Liver (tissue), 9 donors: ENCODE measurements around the gene OR10H5. TPM values are rescaled to one million over a fixed set of nuclear protein-coding genes. Genes with fewer than 3 reads are reported as not detected.
"Not testable (repeated sequence)": the region's sequence is repeated elsewhere in the genome, so short reads cannot be mapped to it uniquely, and the experiment has no call there.

ENCODE experiments used
- DNase-seq: peaks from one replicate; pipeline ENCODE4 v3.0.0-alpha.2; 2017; ENCODE audit warnings: low spot score
- H3K27ac ChIP-seq, 2 donors: one replicate each; pipeline ENCODE4 v1.7.0; 2013; ENCODE audit warnings: inconsistent platforms in 2 of 2, low read length in 2 of 2, control low read depth in 1 of 2, low read depth in 1 of 2, mild to moderate bottlenecking in 1 of 2
- H3K27me3 ChIP-seq, 4 donors: one replicate each; pipeline versions ENCODE4 v1.6.1 to v1.7.0; 2013; ENCODE audit warnings: low read length in 3 of 4, inconsistent platforms in 1 of 4, mild to moderate bottlenecking in 1 of 4, moderate library complexity in 1 of 4; ENCODE audit not compliant: control insufficient read depth in 4 of 4, insufficient read depth in 4 of 4
- H3K36me3 ChIP-seq, 4 donors: one replicate each; pipeline versions ENCODE4 v1.6.1 to v1.7.0; 2013; ENCODE audit warnings: low read length in 3 of 4, mild to moderate bottlenecking in 3 of 4, low read depth in 1 of 4, moderate library complexity in 1 of 4; ENCODE audit not compliant: control insufficient read depth in 4 of 4, insufficient read depth in 3 of 4
- H3K4me1 ChIP-seq, 4 donors: one replicate each; pipeline versions ENCODE4 v1.6.1 to v1.7.0; 2013; ENCODE audit warnings: low read length in 3 of 4, mild to moderate bottlenecking in 3 of 4, moderate library complexity in 1 of 4; ENCODE audit not compliant: control insufficient read depth in 4 of 4, insufficient read depth in 4 of 4
- H3K4me3 ChIP-seq, 3 donors: one replicate each; pipeline versions ENCODE4 v1.6.1 to v1.7.0; 2013; ENCODE audit warnings: low read length in 3 of 3, control low read depth in 1 of 3, low read depth in 1 of 3, mild to moderate bottlenecking in 1 of 3
- H3K9ac ChIP-seq, 2 donors: one replicate each; pipeline ENCODE4 v1.7.0; 2013; ENCODE audit warnings: low read length in 2 of 2, mild to moderate bottlenecking in 2 of 2, moderate library complexity in 2 of 2, control low read depth in 1 of 2, low read depth in 1 of 2
- H3K9me3 ChIP-seq, 4 donors: one replicate each; pipeline versions ENCODE4 v1.6.1 to v1.7.0; 2013; ENCODE audit warnings: low read length in 3 of 4; ENCODE audit not compliant: control insufficient read depth in 4 of 4
- EGR1 ChIP-seq, 2 donors: IDR thresholded peaks; 2 replicates each; pipeline ENCODE4 v1.6.1; 2016 to 2018; ENCODE audit warnings: antibody characterized with exemption in 2 of 2, low read depth in 2 of 2
- FOXA1 ChIP-seq: IDR thresholded peaks from 2 replicates; pipeline ENCODE4 v1.6.1; 2016; ENCODE audit warnings: antibody characterized with exemption
- GABPA ChIP-seq, 2 donors: IDR thresholded peaks in 1 of 2; conservative IDR thresholded peaks in 1 of 2; 2 replicates each; pipeline ENCODE4 v1.6.1; 2016; ENCODE audit warnings: antibody characterized with exemption in 2 of 2, mild to moderate bottlenecking in 1 of 2, moderate library complexity in 1 of 2
- HNF4A ChIP-seq, 2 donors: conservative IDR thresholded peaks; 2 replicates each; pipeline ENCODE4 v1.6.1; 2016; ENCODE audit warnings: antibody characterized with exemption in 2 of 2, mild to moderate bottlenecking in 2 of 2
- HNF4G ChIP-seq: IDR thresholded peaks from 2 replicates; pipeline ENCODE4 v1.6.1; 2016; ENCODE audit warnings: antibody characterized with exemption
- JUND ChIP-seq, 2 donors: IDR thresholded peaks; 2 replicates each; pipeline ENCODE4 v1.6.1; 2016; ENCODE audit warnings: antibody characterized with exemption in 2 of 2
- NR2F2 ChIP-seq: IDR thresholded peaks from 2 replicates; pipeline ENCODE4 v1.6.1; 2016; ENCODE audit warnings: antibody characterized with exemption
- RAD21 ChIP-seq, 2 donors: IDR thresholded peaks; 2 replicates each; pipeline ENCODE4 v1.6.1; 2016; ENCODE audit warnings: antibody characterized with exemption in 2 of 2, mild to moderate bottlenecking in 2 of 2
- REST ChIP-seq: IDR thresholded peaks from 2 replicates; pipeline ENCODE4 v1.6.1; 2016; ENCODE audit warnings: antibody characterized with exemption, mild to moderate bottlenecking
- RXRA ChIP-seq, 2 donors: IDR thresholded peaks; 2 replicates each; pipeline ENCODE4 v1.6.1; 2017 to 2018; ENCODE audit warnings: antibody characterized with exemption in 2 of 2, mild to moderate bottlenecking in 1 of 2
- SP1 ChIP-seq: IDR thresholded peaks from 2 replicates; pipeline ENCODE4 v1.6.1; 2018; ENCODE audit warnings: antibody characterized with exemption, mild to moderate bottlenecking
- TAF1 ChIP-seq: conservative IDR thresholded peaks from 2 replicates; pipeline ENCODE4 v1.6.1; 2016; ENCODE audit warnings: antibody characterized with exemption, mild to moderate bottlenecking
- YY1 ChIP-seq: IDR thresholded peaks from 2 replicates; pipeline ENCODE4 v1.6.1; 2016; ENCODE audit warnings: antibody characterized with exemption, mild to moderate bottlenecking
- WGBS: extraction: QIAGEN DNeasy Blood & Tissue Kit; methylation state at CpG from one replicate; pipeline ENCODE4 v1.1.7; 2013; 5-methylcytosine and 5-hydroxymethylcytosine counted together
- polyA plus RNA-seq, 2 donors: library from polyadenylated mRNA; stranded (reverse) in 1 of 2; unstranded in 1 of 2; fragments of 200-250 nt in 1 of 2; fragments of >200 nt in 1 of 2; fragmentation: Nextera tagmentation in 1 of 2; extraction: Ambion mirVana in 1 of 2; gene quantifications; one replicate each; pipeline versions ENCODE4 v1.2.1 to v1.2.3, GENCODE V29; 2013 to 2015
- total RNA-seq, 2 donors: library from RNA; depleted of rRNA; stranded (reverse); fragments of >200 nt; gene quantifications; one replicate each; pipeline ENCODE4 v1.2.3, GENCODE V29; 2014
- TF ChIP-seq, protein P1 (sequence below): IDR thresholded peaks from 2 replicates; pipeline ENCODE4 v1.6.1; 2016; ENCODE audit warnings: antibody characterized with exemption
- TF ChIP-seq, protein P2 (sequence below): IDR thresholded peaks from 2 replicates; pipeline ENCODE4 v1.6.1; 2016; ENCODE audit warnings: antibody characterized with exemption
- TF ChIP-seq, protein P3 (sequence below): fragments of 150-350 bp; IDR thresholded peaks from 2 replicates; pipeline ENCODE4 v1.5.1; 2017; ENCODE audit warnings: improper control_type of control experiment, low read depth, low read length; ENCODE audit not compliant: missing input control
- donor health status: healthy.
- donor health status: healthy.
- donor health status: healthy.
- donor health status: healthy.
- donor health status: healthy.

OR10H5 gene
- total and polyA plus RNA-seq, 4 donors = not detected

GRCh38 chr19:15769586-15769985, 17.9 kb upstream of the OR10H5 start:
- no peaks in the 10 kb centered on the region for H3K9me3 ChIP-seq
- no peak overlapping the region for H3K4me3 ChIP-seq
- TF ChIP-seq JUND (IDR thresholded peaks at IDR 0.05) = no peak
- peak; percentile 97 for TF ChIP-seq REST
- no peak for TF ChIP-seq YY1
- no peaks in the 10 kb centered on the region for H3K36me3 ChIP-seq
- H3K9ac ChIP-seq = no peak overlapping the region
- no peaks in the 10 kb centered on the region for H3K27me3 ChIP-seq
- 31% methylated on average over 6 of the region's 6 CpGs for WGBS
- H3K4me1 ChIP-seq = no peaks in the 10 kb centered on the region
- no peak for DNase-seq
- no peak overlapping the region for H3K27ac ChIP-seq

- not testable (repeated sequence) for H3K9ac ChIP-seq, H3K27me3 ChIP-seq, DNase-seq, H3K4me1 ChIP-seq, H3K4me3 ChIP-seq, H3K9me3 ChIP-seq, H3K36me3 ChIP-seq, H3K27ac ChIP-seq
- 67% methylated on average over 3 of the region's 3 CpGs for WGBS
Observed at GRCh38 chr19:15774159-15774558, 13.3 kb upstream of the OR10H5 start.

DNA sequence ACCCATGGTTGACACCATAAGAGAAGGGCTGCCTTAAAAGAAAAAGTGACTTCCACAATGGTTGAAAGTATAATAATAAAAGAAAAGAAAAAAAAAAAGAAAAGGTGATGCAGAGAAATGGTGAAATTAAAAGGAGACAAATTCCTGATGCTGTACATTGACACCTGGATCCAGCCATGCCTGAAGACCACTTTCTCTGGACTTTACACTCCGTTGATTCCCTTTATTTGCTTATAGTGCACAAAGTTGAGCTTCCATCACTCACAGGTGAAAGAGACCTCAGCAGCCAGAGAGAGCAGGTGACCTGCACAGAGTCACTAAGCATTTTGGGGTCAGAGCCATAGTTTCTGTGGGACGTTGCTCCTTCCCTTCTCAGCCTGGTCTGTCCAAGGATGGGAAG, 12.2 kb upstream of the OR10H5 start:
- TF ChIP-seq YY1 = no peak
- TF ChIP-seq HNF4G = no peak
- TF ChIP-seq, protein P1, sequence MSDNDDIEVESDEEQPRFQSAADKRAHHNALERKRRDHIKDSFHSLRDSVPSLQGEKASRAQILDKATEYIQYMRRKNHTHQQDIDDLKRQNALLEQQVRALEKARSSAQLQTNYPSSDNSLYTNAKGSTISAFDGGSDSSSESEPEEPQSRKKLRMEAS = no peak
- TF ChIP-seq TAF1 = no peak
- no peak for TF ChIP-seq NR2F2
- DNase-seq = no peak
- Histone ChIP-seq H3K27ac (no peak overlapping the region), H3K36me3 (no peaks in the 10 kb centered on the region), H3K9me3 (no peaks in the 10 kb centered on the region), H3K9ac (no peak overlapping the region), H3K27me3 (peaks cover 0 to 3% (median 0%) of the 10 kb centered on the region in 4 donors), H3K4me3 (no peak overlapping the region), H3K4me1 (peaks cover 0 to 9% (median 5%) of the 10 kb centered on the region in 4 donors)
- WGBS = 57% methylated on average over 2 of the region's 2 CpGs

- Histone ChIP-seq H3K27ac (no peak overlapping the region), H3K27me3 (peaks cover 0 to 3% (median 0%) of the 10 kb centered on the region in 4 donors), H3K36me3 (no peaks in the 10 kb centered on the region), H3K9me3 (no peaks in the 10 kb centered on the region), H3K9ac (no peak overlapping the region), H3K4me3 (no peak overlapping the region), H3K4me1 (peaks cover 0 to 11% (median 7%) of the 10 kb centered on the region in 4 donors)
- 89% methylated on average over 4 of the region's 4 CpGs for WGBS
- DNase-seq = no peak
- TF ChIP-seq YY1 (no peak), FOXA1 (no peak), TAF1 (no peak), HNF4A (conservative IDR thresholded peaks at IDR 0.05) (no peak), EGR1 (IDR thresholded peaks at IDR 0.05; ENCODE audit: low read depth in 2 of 2) (no peak), RAD21 (IDR thresholded peaks at IDR 0.05) (no peak), JUND (IDR thresholded peaks at IDR 0.05) (no peak), SP1 (no peak), HNF4G (no peak), GABPA (IDR thresholded peaks at IDR 0.05 in 1 of 2, conservative IDR thresholded peaks at IDR 0.05 in 1 of 2) (no peak), RXRA (IDR thresholded peaks at IDR 0.05) (no peak)
- TF ChIP-seq, protein P1 = no peak
- TF ChIP-seq, protein P2, sequence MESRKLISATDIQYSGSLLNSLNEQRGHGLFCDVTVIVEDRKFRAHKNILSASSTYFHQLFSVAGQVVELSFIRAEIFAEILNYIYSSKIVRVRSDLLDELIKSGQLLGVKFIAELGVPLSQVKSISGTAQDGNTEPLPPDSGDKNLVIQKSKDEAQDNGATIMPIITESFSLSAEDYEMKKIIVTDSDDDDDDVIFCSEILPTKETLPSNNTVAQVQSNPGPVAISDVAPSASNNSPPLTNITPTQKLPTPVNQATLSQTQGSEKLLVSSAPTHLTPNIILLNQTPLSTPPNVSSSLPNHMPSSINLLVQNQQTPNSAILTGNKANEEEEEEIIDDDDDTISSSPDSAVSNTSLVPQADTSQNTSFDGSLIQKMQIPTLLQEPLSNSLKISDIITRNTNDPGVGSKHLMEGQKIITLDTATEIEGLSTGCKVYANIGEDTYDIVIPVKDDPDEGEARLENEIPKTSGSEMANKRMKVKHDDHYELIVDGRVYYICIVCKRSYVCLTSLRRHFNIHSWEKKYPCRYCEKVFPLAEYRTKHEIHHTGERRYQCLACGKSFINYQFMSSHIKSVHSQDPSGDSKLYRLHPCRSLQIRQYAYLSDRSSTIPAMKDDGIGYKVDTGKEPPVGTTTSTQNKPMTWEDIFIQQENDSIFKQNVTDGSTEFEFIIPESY = no peak
- TF ChIP-seq, protein P3, sequence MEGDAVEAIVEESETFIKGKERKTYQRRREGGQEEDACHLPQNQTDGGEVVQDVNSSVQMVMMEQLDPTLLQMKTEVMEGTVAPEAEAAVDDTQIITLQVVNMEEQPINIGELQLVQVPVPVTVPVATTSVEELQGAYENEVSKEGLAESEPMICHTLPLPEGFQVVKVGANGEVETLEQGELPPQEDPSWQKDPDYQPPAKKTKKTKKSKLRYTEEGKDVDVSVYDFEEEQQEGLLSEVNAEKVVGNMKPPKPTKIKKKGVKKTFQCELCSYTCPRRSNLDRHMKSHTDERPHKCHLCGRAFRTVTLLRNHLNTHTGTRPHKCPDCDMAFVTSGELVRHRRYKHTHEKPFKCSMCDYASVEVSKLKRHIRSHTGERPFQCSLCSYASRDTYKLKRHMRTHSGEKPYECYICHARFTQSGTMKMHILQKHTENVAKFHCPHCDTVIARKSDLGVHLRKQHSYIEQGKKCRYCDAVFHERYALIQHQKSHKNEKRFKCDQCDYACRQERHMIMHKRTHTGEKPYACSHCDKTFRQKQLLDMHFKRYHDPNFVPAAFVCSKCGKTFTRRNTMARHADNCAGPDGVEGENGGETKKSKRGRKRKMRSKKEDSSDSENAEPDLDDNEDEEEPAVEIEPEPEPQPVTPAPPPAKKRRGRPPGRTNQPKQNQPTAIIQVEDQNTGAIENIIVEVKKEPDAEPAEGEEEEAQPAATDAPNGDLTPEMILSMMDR = no peak
Observed at GRCh38 chr19:15776264-15776663, 11.2 kb upstream of the OR10H5 start.
